Activated CD4-positive, alpha-beta memory T cell treated with anti-CD3 and anti-CD28 coated beads for 36 hours (primary cell): Measurements from ENCODE around the gene GP1BA. TPM values are rescaled to one million over a fixed set of nuclear protein-coding genes. Genes with fewer than 3 reads are reported as not detected.

ENCODE experiments used
- CTCF ChIA-PET: fragments of 350-600 bp; sonication (Branson Sonifier 250); formaldehyde crosslinking; loops from one replicate; lab custom pipeline; 2021; ENCODE audit warnings: antibody characterized with exemption, inconsistent platforms; lab: Charles Lee
- POLR2A ChIA-PET: fragments of 350-600 bp; sonication (Branson Sonifier 250); formaldehyde crosslinking; loops from one replicate; lab custom pipeline; 2021; ENCODE audit warnings: antibody characterized with exemption; lab: Charles Lee
- DNase-seq: peaks from one replicate; pipeline ENCODE4 v3.0.0-alpha.2; 2020
- H3K27ac Mint-ChIP-seq: one replicate; pipeline ENCODE4 v1.8.0; 2021; ENCODE audit warnings: mixed read lengths
- H3K27me3 Mint-ChIP-seq: one replicate; pipeline ENCODE4 v1.8.0; 2021; ENCODE audit warnings: mixed read lengths
- H3K36me3 Mint-ChIP-seq: one replicate; pipeline ENCODE4 v1.8.0; 2021; ENCODE audit warnings: mixed read lengths
- H3K4me1 Mint-ChIP-seq: one replicate; pipeline ENCODE4 v1.8.0; 2021; ENCODE audit warnings: low read depth, mixed read lengths
- H3K4me3 Mint-ChIP-seq: one replicate; pipeline ENCODE4 v1.8.0; 2021; ENCODE audit warnings: mild to moderate bottlenecking, mixed read lengths
- H3K9me3 Mint-ChIP-seq: one replicate; pipeline ENCODE4 v1.8.0; 2021; ENCODE audit warnings: mixed read lengths
- intact Hi-C: fragments of 100-400 bp; cut with micrococcal nuclease; formaldehyde crosslinking; loops from one replicate; pipeline ENCODE4 v1.15.1; 2023
- total RNA-seq, 2 experiments: library from RNA; stranded (reverse); gene quantifications; one replicate each; pipeline ENCODE4 v1.2.3, GENCODE V29; 2021

The GP1BA gene
- total RNA-seq, 2 experiments from 2014 or later, result not detected

DNA sequence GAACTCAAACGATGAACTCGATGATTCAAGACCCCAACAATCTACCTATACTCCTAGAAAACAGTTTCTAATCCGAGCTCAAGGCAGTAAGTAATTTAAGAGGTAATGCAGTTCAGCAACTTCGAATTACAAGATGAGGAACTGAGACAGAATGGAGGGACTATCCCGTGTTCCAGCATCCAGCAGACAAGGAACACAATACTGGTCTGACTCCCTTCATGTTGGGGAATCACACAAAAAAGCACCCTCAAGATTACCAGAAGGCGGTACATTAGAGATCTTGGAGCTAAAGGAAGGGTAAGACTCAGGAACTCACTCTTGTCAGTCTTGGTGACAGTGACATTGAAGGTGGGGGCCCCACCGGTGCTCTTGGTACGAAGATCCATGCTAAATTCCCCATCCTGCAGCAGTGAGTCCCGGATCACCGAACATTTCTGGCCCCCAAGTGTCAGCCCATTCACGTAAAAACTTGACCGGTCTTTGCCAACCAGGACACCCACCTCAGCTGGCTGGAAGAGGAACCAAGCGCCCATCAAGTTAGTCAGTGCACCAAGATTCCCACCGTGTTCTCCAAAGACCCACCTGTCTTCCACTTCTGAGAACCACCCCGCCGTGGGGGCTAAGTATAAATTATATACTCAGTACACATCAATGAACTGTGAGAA is 14.4 kb downstream of the GP1BA start:
- POLR2A ChIA-PET, result interaction anchor here (1.3 to 21.0 kb wide), 4 partner anchors 13 to 46 kb away, joined by 3 to 346 read pairs (median 8); partner anchors contain the start of genes C17orf107 and SPAG7
- Mint-ChIP-seq H3K9me3 (no peaks in the 10 kb centered on the region), H3K4me3 (peak overlapping the region; percentile 90), H3K27me3 (no peaks in the 10 kb centered on the region), H3K27ac (peak overlapping the region; percentile 95), H3K36me3 (peaks cover 57% of the 10 kb centered on the region), H3K4me1 (peaks cover 58% of the 10 kb centered on the region)
- CTCF ChIA-PET, result interaction anchor here (2.3 kb wide), 1 partner anchor 20 kb away, joined by 10 read pairs; the partner anchor contains the start of gene SPAG7
- intact Hi-C loops, result loop anchor here (5.0 to 10.0 kb wide), 4 partner anchors 214 to 802 kb away; partner anchors contain the start of genes CYB5D2, DERL2, MED11 and MIS12
- DNase-seq, result no peak

DNA sequence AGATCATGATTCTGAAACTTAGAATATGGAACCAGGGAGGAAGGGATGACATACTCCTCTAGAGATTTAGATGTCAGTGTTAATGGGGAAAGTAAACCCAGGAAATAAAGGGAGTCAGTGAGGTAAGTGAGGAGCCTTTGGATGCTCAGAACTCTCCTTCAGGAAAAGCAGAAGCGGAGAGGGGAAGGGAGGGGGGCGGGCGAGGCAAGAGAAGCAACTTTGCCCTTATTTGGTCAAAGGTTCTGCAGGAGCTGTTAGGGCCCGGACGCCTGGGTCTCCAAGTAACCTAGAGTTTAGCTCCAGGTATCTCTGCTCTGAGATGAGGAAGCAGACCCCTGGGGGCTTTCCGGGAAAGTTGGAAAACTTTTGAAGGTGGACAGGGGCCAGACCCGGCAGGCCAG is 14.9 kb downstream of the GP1BA start:
- H3K4me1 Mint-ChIP-seq, result peaks cover 57% of the 10 kb centered on the region
- CTCF ChIA-PET, result interaction anchor here (2.3 kb wide), 1 partner anchor 20 kb away, joined by 10 read pairs; the partner anchor contains the start of gene SPAG7

DNA sequence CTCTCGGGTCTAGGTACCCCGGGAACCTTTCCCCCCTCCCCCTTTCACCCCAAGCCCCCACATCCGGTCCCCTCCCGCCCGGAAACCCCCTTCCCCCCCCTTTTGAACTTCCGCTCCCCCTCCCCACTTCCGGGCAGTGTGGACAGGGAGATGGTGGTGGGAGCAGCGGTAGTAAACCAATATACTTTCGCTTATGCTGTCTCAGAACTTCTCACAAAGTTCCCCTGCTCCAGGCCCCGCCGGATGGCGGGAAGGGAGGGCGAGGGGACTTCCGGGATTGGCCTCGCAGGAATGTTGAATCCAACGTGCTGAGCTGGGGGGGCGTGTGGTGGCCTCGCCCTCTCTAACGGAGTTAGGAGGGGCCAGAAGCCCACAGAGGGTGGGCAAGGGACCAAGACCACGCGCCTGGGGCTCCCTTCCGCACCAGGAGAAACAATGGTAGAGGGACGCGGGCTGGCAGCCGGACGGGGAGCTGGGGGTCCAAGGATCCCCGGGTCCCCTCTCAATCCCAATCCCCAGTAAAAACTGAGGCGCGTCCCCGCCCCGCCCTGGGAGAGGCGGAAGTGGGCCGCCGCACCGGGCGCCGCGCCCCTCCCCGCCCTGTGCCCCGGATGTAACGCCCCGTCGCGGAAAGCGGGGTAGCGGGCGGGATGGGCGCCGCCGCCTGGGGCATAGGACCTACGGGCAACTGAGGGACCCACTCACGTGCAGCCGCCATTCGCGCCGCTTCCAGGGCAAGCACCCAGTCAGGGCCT is 15.5 kb downstream of the GP1BA start:
- H3K4me3 Mint-ChIP-seq, result peak overlapping the region; percentile 90
- peaks cover 52% of the 10 kb centered on the region for H3K4me1 Mint-ChIP-seq
- peak; percentile 87 for DNase-seq
- CTCF ChIA-PET, result interaction anchor here (2.3 kb wide), 1 partner anchor 19 kb away, joined by 10 read pairs; the partner anchor contains the start of gene SPAG7
- no peaks in the 10 kb centered on the region for H3K27me3 Mint-ChIP-seq
- intact Hi-C loops, result loop anchor here (1.0 to 10.0 kb wide), 6 partner anchors 7 to 803 kb away; partner anchors contain the start of genes CYB5D2, DERL2, MED11 and MIS12
- POLR2A ChIA-PET, result interaction anchor here (1.1 to 21.0 kb wide), 5 partner anchors 8 to 50 kb away, joined by 5 to 346 read pairs (median 13); partner anchors contain the start of genes C17orf107, CAMTA2, INCA1 and KIF1C
- H3K9me3 Mint-ChIP-seq, result no peaks in the 10 kb centered on the region
- peaks cover 45% of the 10 kb centered on the region for H3K36me3 Mint-ChIP-seq
- H3K27ac Mint-ChIP-seq, result peak overlapping the region; percentile 95

More for the DNA sequence above, 14.9 kb downstream of the GP1BA start:
- no peak for DNase-seq
- intact Hi-C loops, result loop anchor here (5.0 to 10.0 kb wide), 4 partner anchors 215 to 802 kb away; partner anchors contain the start of genes CYB5D2, DERL2, MED11 and MIS12
- H3K27ac Mint-ChIP-seq, result peak overlapping the region; percentile 95
- H3K4me3 Mint-ChIP-seq, result peak overlapping the region; percentile 90
- H3K27me3 Mint-ChIP-seq, result no peaks in the 10 kb centered on the region
- H3K9me3 Mint-ChIP-seq, result no peaks in the 10 kb centered on the region
- POLR2A ChIA-PET, result interaction anchor here (1.8 to 21.0 kb wide), 4 partner anchors 8 to 47 kb away, joined by 10 to 346 read pairs (median 38); partner anchors contain the start of genes C17orf107, CAMTA2, RNF167 and SLC25A11
- peaks cover 51% of the 10 kb centered on the region for H3K36me3 Mint-ChIP-seq

DNA sequence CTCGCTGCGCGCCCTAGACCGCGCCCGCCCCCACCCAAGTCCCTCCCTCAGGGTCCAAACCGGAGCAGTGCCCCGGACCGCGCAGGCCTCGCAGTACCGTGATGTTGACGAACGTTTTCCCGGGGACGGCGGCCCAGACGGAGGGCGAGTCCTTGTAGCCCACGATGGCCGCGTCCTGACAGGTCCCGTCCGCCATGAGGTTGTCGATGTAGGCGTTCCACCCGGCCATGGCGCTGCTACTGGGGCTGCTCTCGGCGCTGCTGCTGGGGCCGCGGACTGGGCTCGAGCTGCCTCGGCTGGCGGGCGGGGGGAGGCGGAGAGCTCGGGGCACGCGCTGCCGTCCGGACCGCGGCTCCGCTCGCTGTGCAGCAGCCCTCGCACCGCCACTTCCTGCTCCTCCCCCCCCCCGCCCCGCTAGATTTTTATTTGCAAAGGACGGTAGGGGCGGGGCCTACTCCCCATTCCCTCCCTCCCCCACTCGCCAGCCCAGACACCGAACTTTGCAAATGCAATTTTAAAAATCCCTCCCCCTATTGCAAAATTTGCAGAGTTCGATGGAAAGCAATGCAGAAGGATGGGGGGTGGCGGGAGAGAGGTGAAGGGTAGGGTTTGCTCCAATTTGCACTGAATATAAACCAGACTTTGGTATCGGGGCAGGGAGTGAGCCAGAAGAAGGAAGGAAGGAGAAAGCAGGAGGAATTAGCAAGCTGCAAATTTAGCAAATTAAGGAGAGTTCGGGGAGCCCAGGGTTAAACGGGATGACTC is 16.3 kb downstream of the GP1BA start, which contains the start of gene PFN1:
Gene PFN1, minus strand, starts transcription at position 365 of the 765 bp plus-strand sequence. Its CDS starts 136 bp downstream, at position 229.
- POLR2A ChIA-PET, result interaction anchor here (0.6 to 21.0 kb wide), 7 partner anchors 9 to 49 kb away, joined by 3 to 346 read pairs (median 10); partner anchors contain the start of genes C17orf107, CAMTA2, INCA1 and KIF1C
- Mint-ChIP-seq H3K9me3 (no peaks in the 10 kb centered on the region), H3K4me3 (peak within 1 kb of the TSS; percentile 90), H3K27me3 (no peaks in the 10 kb centered on the region), H3K4me1 (peaks cover 44% of the 10 kb centered on the region), H3K36me3 (peaks cover 38% of the 10 kb centered on the region), H3K27ac (peak within 1 kb of the TSS; percentile 95)
- CTCF ChIA-PET, result interaction anchor here (1.1 kb wide), 1 partner anchor 17 kb away, joined by 3 read pairs; no protein-coding TSS in a partner anchor
- intact Hi-C loops, result loop anchor here (1.0 to 10.0 kb wide), 6 partner anchors 8 to 804 kb away; partner anchors contain the start of genes CYB5D2, DERL2, MED11 and MIS12
- DNase-seq, result peak; percentile 95

DNA sequence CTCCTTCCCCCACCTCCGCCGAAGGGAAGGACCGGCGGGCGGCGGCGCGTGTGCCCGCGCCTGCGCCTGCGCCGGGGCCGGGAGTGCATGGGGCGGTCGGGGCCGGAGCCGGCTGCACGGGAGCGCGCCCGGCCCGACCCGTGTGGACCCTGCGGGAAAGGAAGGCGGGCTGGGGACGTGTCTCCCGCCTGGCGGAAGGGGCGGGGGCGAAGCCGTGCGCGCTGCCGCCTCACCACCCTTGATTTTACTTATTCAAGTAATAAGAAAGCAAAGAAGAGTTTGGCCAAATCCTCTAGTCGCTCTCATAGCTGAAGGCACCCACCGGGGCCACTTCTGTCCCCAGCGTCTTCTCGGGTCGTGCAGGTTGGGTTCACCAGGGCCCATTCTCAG is 16.8 kb downstream of the GP1BA start:
- peak; percentile 85 for DNase-seq
- H3K9me3 Mint-ChIP-seq, result no peaks in the 10 kb centered on the region
- no peaks in the 10 kb centered on the region for H3K27me3 Mint-ChIP-seq
- H3K4me3 Mint-ChIP-seq, result peak overlapping the region; percentile 90
- H3K4me1 Mint-ChIP-seq, result peaks cover 41% of the 10 kb centered on the region
- peak overlapping the region; percentile 95 for H3K27ac Mint-ChIP-seq
- ChIA-PET CTCF (interaction anchor here (1.1 kb wide), 1 partner anchor 17 kb away, joined by 3 read pairs; no protein-coding TSS in a partner anchor), POLR2A (interaction anchor here (0.6 to 21.0 kb wide), 6 partner anchors 10 to 49 kb away, joined by 3 to 346 read pairs (median 12); partner anchors contain the start of genes C17orf107, CAMTA2, RNF167 and SLC25A11)
- intact Hi-C loops, result loop anchor here (1.0 to 10.0 kb wide), 7 partner anchors 9 to 804 kb away; partner anchors contain the start of genes CYB5D2, DERL2, INCA1 and KIF1C
- H3K36me3 Mint-ChIP-seq, result peaks cover 36% of the 10 kb centered on the region

DNA sequence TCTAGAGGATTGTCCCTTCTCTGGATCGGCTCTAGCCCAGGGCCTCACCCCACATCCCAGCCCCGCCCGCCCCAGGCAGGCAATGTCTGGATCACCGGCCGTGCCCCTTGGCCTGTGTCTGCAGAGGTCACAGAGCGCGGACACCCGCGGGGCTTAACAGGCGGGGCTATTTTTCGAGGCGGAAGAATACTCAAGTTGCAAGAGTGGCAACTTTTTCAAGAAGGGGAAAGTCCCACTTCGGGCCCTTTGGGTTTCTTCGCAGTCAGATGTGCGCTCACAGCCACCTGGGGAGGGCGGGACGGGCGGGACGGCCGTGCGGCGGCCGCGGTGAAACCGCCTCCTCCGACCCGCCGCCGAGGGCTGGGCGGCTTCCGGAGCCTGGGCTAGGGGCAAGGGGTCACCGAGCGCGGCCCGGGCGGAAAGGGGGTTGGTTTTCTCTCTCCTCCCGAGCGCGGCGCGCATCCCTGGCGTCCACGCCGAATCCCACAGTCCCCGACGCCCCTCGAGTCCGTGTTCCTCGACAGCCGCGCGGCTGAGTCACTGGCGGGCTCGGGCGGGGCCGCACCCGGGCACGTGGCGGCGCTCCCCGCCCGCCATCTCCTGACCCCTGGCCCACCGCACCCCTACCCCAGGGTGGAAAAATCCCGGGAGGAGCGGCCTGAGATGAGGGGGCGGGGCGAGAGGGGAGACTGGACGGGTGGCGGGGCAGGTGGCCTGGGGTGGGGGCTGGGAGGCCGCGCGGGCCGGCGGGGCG is 17.4 kb downstream of the GP1BA start:
- Mint-ChIP-seq H3K36me3 (peaks cover 31% of the 10 kb centered on the region), H3K27ac (peak overlapping the region; percentile 95), H3K4me1 (peaks cover 36% of the 10 kb centered on the region), H3K4me3 (peak overlapping the region; percentile 90), H3K9me3 (no peaks in the 10 kb centered on the region), H3K27me3 (no peaks in the 10 kb centered on the region)
- peak; percentile 85 for DNase-seq
- POLR2A ChIA-PET, result interaction anchor here (0.5 to 21.0 kb wide), 7 partner anchors 10 to 50 kb away, joined by 3 to 346 read pairs (median 3); partner anchors contain the start of genes C17orf107, RNF167, SLC25A11 and SPAG7
- intact Hi-C loops, result loop anchor here (1.0 to 10.0 kb wide), 5 partner anchors 48 to 805 kb away; partner anchors contain the start of genes CYB5D2, DERL2, INCA1 and KIF1C
- CTCF ChIA-PET, result interaction anchor here (1.0 to 1.1 kb wide), 2 partner anchors 16 to 18 kb away, joined by 3 read pairs; no protein-coding TSS in a partner anchor

DNA sequence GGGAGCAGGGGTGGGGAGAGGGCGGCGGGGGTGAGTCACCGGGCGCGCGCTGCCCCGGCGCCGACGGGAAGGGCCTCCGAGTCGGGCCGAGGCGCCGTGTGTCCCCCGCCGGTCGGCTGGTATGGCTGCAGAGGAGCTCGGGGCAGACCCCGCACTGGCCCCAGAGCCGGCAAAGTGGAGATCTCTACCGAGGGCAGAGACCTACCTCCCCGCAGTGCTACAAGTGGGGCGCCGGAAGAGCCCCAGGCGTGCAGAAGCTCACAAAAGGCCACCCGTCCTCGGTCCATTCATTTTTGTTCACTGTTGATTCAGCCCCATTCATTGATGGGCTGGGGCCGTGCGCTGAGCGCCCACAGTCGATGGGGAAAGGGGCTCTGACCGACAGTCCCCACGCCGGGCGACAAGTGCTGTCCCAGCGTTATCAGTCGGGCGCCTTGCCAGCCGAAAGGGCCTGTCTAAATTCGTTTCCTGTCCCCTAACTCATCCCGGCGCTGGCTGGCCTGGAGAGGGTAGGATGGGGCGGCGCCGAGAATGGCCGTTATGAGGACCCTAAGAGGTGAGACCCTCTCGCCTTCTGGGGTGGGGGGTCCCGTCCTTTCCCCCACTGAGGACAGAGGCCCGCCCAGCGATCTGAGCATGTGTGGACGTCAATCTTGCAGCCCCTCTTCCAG is 18.1 kb downstream of the GP1BA start:
- no peaks in the 10 kb centered on the region for H3K27me3 Mint-ChIP-seq
- ChIA-PET POLR2A (interaction anchor here (0.5 to 21.0 kb wide), 7 partner anchors 9 to 104 kb away, joined by 3 to 346 read pairs (median 3); partner anchors contain the start of genes C17orf107, RNF167, SLC25A11 and SPAG7), CTCF (interaction anchor here (0.6 to 1.0 kb wide), 2 partner anchors 17 to 112 kb away, joined by 3 read pairs; no protein-coding TSS in a partner anchor)
- intact Hi-C loops, result no loop called here
- peaks cover 24% of the 10 kb centered on the region for H3K36me3 Mint-ChIP-seq
- peak; percentile 58 for DNase-seq
- H3K27ac Mint-ChIP-seq, result peak overlapping the region; percentile 97
- no peaks in the 10 kb centered on the region for H3K9me3 Mint-ChIP-seq
- H3K4me3 Mint-ChIP-seq, result peak overlapping the region; percentile 88
- peaks cover 29% of the 10 kb centered on the region for H3K4me1 Mint-ChIP-seq

- Mint-ChIP-seq H3K4me1 (peaks cover 23% of the 10 kb centered on the region), H3K27ac (peak within 1 kb of the TSS; percentile 97), H3K36me3 (peaks cover 19% of the 10 kb centered on the region), H3K9me3 (no peaks in the 10 kb centered on the region), H3K27me3 (no peaks in the 10 kb centered on the region), H3K4me3 (peak within 1 kb of the TSS; percentile 88)
- no peak for DNase-seq
- ChIA-PET CTCF (interaction anchor here (0.6 to 1.6 kb wide), 3 partner anchors 16 to 112 kb away, joined by 3 read pairs; partner anchors contain the start of gene SPAG7), POLR2A (interaction anchor here (0.5 to 21.0 kb wide), 7 partner anchors 9 to 104 kb away, joined by 3 to 346 read pairs (median 3); partner anchors contain the start of genes C17orf107, RNF167, SLC25A11 and SPAG7)
- intact Hi-C loops, result no loop called here
These were observed 18.7 kb downstream of the GP1BA start, which contains the start of gene ENO3 for GRCh38 chr17:4950746-4951204. Gene ENO3 (plus strand): TSS chr17:4951119. CDS start chr17:4951830, 711 bp downstream.

DNA sequence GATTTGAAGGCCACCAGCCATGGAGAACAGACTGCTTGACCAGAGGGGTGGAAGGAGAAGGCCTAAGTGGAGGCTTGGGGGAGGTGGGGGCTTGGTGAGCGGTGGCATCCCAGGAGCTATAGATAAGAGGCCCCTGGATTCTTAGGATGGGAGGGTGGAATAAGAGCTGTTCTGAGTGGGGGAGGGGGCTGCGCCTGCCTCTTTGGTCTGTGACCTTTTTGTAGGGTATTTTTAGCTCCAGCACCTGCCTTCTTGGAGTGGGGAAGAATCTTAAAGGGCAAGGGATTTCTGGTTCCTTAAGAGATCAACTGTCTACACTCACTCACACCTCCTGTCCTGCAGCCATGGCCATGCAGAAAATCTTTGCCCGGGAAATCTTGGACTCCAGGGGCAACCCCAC is 19.4 kb downstream of the GP1BA start:
- intact Hi-C loops, result no loop called here
- peaks cover 23% of the 10 kb centered on the region for H3K4me1 Mint-ChIP-seq
- no peak for DNase-seq
- ChIA-PET CTCF (interaction anchor here (0.7 to 2.3 kb wide), 3 partner anchors 11 to 110 kb away, joined by 3 to 6 read pairs (median 3); partner anchors contain the start of genes RNF167, SLC25A11 and SPAG7), POLR2A (interaction anchor here (1.2 to 21.0 kb wide), 3 partner anchors 12 to 43 kb away, joined by 3 to 346 read pairs (median 64); partner anchors contain the start of genes RNF167, SLC25A11 and SPAG7)
- H3K36me3 Mint-ChIP-seq, result peaks cover 12% of the 10 kb centered on the region
- peak overlapping the region; percentile 97 for H3K27ac Mint-ChIP-seq
- H3K27me3 Mint-ChIP-seq, result no peaks in the 10 kb centered on the region
- no peaks in the 10 kb centered on the region for H3K9me3 Mint-ChIP-seq
- H3K4me3 Mint-ChIP-seq, result peak overlapping the region; percentile 88
